Measurements from ENCODE around the gene ESR1.

DNA sequence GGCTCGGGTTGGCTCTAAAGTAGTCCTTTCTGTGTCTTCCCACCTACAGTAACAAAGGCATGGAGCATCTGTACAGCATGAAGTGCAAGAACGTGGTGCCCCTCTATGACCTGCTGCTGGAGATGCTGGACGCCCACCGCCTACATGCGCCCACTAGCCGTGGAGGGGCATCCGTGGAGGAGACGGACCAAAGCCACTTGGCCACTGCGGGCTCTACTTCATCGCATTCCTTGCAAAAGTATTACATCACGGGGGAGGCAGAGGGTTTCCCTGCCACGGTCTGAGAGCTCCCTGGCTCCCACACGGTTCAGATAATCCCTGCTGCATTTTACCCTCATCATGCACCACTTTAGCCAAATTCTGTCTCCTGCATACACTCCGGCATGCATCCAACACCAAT is 291.2 kb downstream of the ESR1 start:
- TF ChIP-seq, protein P1, sequence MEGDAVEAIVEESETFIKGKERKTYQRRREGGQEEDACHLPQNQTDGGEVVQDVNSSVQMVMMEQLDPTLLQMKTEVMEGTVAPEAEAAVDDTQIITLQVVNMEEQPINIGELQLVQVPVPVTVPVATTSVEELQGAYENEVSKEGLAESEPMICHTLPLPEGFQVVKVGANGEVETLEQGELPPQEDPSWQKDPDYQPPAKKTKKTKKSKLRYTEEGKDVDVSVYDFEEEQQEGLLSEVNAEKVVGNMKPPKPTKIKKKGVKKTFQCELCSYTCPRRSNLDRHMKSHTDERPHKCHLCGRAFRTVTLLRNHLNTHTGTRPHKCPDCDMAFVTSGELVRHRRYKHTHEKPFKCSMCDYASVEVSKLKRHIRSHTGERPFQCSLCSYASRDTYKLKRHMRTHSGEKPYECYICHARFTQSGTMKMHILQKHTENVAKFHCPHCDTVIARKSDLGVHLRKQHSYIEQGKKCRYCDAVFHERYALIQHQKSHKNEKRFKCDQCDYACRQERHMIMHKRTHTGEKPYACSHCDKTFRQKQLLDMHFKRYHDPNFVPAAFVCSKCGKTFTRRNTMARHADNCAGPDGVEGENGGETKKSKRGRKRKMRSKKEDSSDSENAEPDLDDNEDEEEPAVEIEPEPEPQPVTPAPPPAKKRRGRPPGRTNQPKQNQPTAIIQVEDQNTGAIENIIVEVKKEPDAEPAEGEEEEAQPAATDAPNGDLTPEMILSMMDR (IDR thresholded peaks at IDR 0.05) = no peak
- no peak for TF ChIP-seq EZH2 (IDR thresholded peaks at IDR 0.05)
